ENCODE results near the gene MID1.

The MID1 gene

DNA sequence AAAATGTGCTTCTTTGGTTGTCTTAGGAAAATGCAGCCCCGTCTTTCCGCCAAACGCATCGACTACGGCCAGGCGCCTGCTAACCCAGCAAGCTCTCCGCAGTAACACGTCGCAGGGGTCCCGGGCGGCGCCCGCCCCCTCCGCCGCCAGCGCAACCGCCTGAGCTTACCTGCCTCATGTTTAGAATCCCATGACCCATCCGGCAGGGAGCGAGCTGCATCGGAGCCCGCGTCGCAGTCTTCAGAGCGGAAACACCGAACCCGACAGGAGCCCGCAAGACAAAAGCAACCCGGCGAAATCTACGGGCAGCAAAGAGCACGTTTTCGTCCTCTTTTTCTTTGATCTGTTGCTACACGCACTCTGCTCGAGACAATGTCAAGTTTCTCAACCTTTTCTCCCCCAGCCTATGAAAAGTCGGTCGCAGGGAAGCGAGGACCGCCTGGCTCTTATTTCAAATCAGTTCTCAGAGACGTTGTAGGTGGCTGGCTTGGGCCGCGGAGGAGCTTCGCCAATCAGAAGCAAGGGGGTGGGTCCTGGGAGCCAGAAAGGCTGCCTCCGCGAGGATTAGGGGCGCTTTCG, at the start of gene MID1:
Gene MID1 (minus strand): TSS at position 465 of the 579 bp plus-strand sequence. CDS start 53,038 bp downstream, outside the sequence.
- no peak for DNase-seq

DNA sequence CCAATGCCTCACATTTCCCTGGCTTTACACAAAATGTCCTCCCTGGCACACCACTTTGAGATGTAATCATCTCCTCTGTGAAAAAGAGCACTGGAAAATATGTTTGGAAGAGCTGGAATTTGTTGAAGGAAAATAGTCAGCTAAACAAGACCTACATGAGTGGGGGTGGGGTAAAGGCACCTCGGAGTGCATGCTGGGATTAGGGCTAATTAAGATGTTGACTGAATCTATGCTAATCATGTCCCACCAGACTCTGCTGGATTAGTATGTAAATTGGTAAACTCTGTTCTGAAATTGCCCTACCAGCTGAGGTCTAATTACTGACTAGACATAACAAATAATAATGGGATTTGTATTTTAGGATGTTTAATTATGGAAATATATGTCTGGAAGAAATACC, 46.8 kb upstream of the MID1 start:
- DNase-seq = no peak

GRCh38 chrX:10666102-10666501, 45.7 kb upstream of the MID1 start:
- no peak for DNase-seq

DNA sequence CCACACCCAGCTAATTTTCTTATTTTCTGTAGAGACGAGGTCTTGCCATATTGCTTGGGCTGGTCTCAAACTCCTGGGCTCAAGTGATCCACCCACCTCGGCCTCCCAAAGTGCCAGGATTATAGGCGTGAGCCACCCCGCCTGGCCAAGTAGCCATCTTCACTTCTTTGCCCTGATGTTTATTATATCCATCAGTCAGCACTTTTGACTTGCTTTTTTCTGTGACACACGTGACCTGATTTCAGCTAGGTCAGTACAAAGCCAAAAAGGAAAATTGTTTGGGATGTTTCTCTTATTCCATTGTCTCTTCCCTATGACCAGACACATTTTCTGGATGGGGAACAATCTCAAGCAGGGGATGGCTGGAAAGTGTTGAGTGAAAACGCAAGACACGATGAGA, 45.3 kb upstream of the MID1 start:
- no peak for DNase-seq

GRCh38 chrX:10660171-10660570, 39.8 kb upstream of the MID1 start:
- no peak for DNase-seq

GRCh38 chrX:10656214-10656613, 35.8 kb upstream of the MID1 start:
- no peak for DNase-seq

DNA sequence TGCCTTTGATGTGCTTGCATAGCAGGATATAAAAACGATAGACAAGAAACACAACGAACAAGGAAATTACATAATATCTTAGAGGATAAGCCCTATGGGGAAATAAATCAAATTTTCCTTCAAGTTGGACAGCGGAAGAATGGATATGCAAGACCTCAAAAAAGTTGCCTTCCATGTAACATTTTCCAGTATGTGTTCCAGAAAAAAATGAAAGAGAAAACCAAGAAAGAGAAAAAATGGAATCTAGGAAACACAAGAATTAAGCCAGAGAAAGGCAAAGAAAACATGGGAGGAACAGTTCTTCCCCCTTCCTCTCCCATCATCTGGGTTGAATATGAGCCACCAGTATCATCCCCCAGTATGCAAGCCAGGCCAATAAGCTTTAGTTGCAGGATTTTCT, 34.6 kb upstream of the MID1 start:
- no peak for DNase-seq

DNA sequence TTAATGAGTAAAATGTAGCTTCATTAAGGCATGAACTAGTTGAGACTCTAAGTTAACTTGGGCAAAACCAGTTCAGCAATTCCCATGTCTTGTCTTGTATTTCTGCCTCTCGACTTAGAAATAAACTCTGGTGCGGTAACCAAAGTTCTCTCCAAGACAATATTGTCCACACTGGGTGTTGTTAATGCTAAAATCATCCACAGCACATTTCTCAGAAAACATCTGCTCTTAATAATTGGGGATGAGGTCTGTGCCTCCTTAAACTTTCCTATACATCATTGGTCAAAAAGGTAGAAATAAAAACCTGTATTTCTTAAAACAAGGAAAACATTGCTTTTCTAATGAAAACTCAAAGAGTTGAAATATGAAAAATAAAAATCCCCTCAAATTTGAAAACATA, 32.9 kb upstream of the MID1 start:
- DNase-seq = no peak

DNA sequence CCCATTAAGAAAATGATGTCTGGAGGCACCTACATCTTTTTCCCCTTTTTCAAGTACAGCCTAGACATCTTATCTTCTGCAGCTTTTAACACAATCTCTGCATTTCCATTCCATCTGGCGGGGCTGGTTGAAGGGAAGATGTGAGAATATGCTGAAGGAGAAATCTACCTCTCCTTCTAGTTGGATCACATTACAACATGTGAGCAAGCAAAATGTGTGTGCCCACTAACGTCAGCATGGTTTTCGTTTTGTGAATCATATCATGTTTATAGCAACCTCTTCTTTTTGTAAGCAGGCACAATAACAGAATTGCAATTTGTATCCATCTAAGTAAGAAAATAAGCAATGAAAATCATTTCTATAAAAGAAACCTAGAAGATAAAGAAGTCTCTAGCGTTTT, 28.9 kb upstream of the MID1 start:
- no peak for DNase-seq

- no peak for DNase-seq
Observed at GRCh38 chrX:10648614-10649013, 28.2 kb upstream of the MID1 start.

- no peak for DNase-seq
Observed at GRCh38 chrX:10636851-10637250, 16.5 kb upstream of the MID1 start.

DNA sequence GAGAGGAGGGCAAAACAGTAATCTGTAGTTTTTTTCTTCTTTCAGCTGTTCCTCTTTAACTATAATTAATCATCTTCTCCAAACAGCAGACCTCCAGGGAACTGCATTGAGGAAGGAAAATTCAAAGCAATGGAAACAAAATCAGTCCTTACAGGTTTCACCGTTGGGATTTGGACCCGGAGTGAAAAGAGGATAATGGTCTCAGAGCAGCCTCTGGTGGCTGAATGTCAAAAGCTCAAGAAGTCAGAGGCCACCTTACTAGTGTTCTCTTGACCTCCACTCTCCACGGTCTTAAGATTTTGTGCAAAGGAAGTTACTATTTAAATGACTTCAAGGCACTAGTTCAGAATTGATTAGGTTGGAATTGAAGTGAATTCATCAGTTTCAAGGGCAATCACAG, 16.0 kb upstream of the MID1 start:
- DNase-seq = no peak

GRCh38 chrX:10634392-10635161, 14.2 kb upstream of the MID1 start:
- DNase-seq = no peak

- no peak for DNase-seq
Observed at GRCh38 chrX:10633722-10634121, 13.3 kb upstream of the MID1 start.

DNA sequence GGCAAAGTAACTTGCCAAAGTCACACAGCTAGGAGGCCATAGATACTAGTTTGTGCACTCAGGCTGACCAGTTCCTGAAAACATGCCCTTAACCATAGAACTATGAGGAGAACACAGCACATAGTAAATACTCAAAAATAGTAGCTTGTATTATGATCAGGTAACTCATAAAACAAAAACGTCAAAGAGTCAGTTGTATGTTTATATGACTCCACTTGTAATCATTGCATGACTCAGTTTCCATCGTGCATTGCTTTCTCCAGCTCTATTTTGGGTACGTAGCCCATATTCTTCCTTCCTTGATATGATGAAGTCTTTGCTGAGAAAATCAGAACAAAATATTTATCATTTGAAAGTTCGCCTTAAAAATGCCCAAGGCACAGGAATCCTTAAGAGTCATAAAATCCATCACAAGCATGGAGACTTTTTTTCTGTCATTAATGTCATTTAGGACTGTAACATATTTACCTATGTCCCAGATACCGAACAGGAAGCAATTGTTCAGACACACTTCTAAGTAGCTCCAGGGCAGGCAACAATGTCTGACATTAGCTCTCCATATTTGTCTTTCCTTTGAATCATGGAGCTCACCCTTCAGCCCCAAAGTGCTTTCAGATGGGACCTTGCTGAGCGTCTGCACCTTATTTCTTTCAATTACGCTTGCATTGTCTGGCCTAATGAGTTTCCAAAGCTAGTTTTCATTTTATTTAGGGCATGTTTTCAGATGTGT, 11.2 kb upstream of the MID1 start:
- DNase-seq = no peak

- no peak for DNase-seq
Observed at GRCh38 chrX:10630320-10630719, 9.9 kb upstream of the MID1 start.

GRCh38 chrX:10629905-10630304, 9.5 kb upstream of the MID1 start:
- DNase-seq = no peak

GRCh38 chrX:10628906-10629305, 8.5 kb upstream of the MID1 start:
- DNase-seq = no peak

DNA sequence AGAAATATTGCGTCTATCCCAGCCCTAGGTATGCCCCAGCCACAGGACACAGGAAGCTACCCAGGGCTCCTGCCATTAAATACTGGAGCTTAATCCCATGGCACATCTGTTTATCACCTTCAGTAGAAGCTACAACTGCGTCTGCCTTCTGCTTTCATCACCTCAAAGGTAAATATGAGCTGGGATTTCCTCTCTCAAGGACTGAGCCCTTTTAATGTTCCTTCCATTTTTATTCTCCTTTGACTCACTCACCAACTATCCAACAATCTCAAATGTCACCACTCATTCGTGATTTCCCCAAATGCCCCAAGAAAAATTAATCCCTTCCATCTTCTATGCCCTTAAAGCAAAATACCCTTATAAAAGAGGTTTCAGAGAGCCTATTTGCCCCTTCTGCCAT, 1.8 kb upstream of the MID1 start:
- no peak for DNase-seq

DNA sequence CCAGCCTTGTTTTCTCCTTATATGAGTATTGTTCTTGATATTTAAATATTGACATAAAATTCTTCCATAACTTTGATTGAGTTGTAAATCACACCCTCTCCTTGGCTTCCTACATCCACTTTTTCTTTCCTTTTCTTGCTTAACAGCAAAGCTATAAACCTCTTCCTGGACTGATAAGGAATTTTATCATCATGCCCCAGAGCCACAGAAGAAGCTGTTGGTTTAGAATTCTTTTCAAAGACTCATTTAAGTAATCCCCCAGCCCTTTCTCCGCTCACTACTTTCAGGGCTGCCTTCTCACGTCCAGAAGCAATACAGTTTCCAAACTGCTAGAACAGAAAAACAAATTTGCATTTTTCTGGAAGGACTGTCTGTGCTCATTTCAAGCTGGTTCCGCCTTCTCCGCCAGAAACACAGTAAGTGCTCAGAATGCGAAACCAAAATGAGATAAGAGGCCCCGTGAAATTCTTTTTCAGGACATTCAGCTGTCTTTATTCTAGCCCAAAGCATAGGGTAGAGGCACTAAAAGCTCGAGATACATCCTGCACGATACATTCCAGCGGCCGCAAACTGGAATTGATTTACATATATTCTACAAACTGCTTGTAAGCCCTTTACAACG, 849 bp downstream of the MID1 start:
- no peak for DNase-seq

GRCh38 chrX:10618961-10619360, 1.4 kb downstream of the MID1 start:
- no peak for DNase-seq

- DNase-seq = no peak
Observed at GRCh38 chrX:10617999-10618351, 2.4 kb downstream of the MID1 start.

GRCh38 chrX:10617186-10617998, 3.0 kb downstream of the MID1 start:
- no peak for DNase-seq

Measured in CD4-positive, alpha-beta T cell treated with Interleukin-21 for 1 hour (primary cell).